ENCODE data around the gene ELP4.
"Not testable (repeated sequence)": the region's sequence is repeated elsewhere in the genome, so short reads cannot be mapped to it uniquely, and the experiment has no call there.

Gene ELP4

GRCh38 chr11:31542862-31543261, 33.3 kb downstream of the ELP4 start:
- no peak for DNase-seq (ENCODE audit: low spot score)

GRCh38 chr11:31555938-31556337, 46.4 kb downstream of the ELP4 start:
- no peak for DNase-seq (ENCODE audit: low spot score)

- no peak for DNase-seq (ENCODE audit: low spot score)
Observed at GRCh38 chr11:31558001-31558400, 48.4 kb downstream of the ELP4 start.

GRCh38 chr11:31560842-31561476, 51.4 kb downstream of the ELP4 start:
- DNase-seq (ENCODE audit: low spot score), result no peak

GRCh38 chr11:31564517-31564916, 55.0 kb downstream of the ELP4 start:
- not testable (repeated sequence) for DNase-seq (ENCODE audit: low spot score)

- not testable (repeated sequence) for DNase-seq (ENCODE audit: low spot score)
Observed at GRCh38 chr11:31574133-31574532, 64.6 kb downstream of the ELP4 start.

GRCh38 chr11:31575764-31576163, 66.2 kb downstream of the ELP4 start:
- DNase-seq (ENCODE audit: low spot score), result not testable (repeated sequence)

- DNase-seq (ENCODE audit: low spot score), result not testable (repeated sequence)
Observed at GRCh38 chr11:31579412-31579811, 69.8 kb downstream of the ELP4 start.

- no peak for DNase-seq (ENCODE audit: low spot score)
Observed at GRCh38 chr11:31582697-31583096, 73.1 kb downstream of the ELP4 start.

- DNase-seq (ENCODE audit: low spot score), result no peak
Observed at GRCh38 chr11:31598454-31598853, 88.9 kb downstream of the ELP4 start.

GRCh38 chr11:31601635-31602282, 92.2 kb downstream of the ELP4 start:
- DNase-seq (ENCODE audit: low spot score), result no peak

- DNase-seq (ENCODE audit: low spot score), result no peak
Observed at GRCh38 chr11:31606893-31607292, 97.3 kb downstream of the ELP4 start.

GRCh38 chr11:31607914-31608313, 98.3 kb downstream of the ELP4 start:
- no peak for DNase-seq (ENCODE audit: low spot score)

GRCh38 chr11:31608995-31609394, 99.4 kb downstream of the ELP4 start:
- DNase-seq (ENCODE audit: low spot score), result no peak

GRCh38 chr11:31610544-31610943, 101.0 kb downstream of the ELP4 start:
- DNase-seq (ENCODE audit: low spot score), result no peak

- no peak for DNase-seq (ENCODE audit: low spot score)
Observed at GRCh38 chr11:31617246-31617645, 107.7 kb downstream of the ELP4 start.

GRCh38 chr11:31619980-31620379, 110.4 kb downstream of the ELP4 start:
- no peak for DNase-seq (ENCODE audit: low spot score)

- DNase-seq (ENCODE audit: low spot score), result no peak
Observed at GRCh38 chr11:31620434-31620833, 110.9 kb downstream of the ELP4 start.

GRCh38 chr11:31625868-31626267, 116.3 kb downstream of the ELP4 start:
- DNase-seq (ENCODE audit: low spot score), result no peak

- no peak for DNase-seq (ENCODE audit: low spot score)
Observed at GRCh38 chr11:31628111-31628510, 118.5 kb downstream of the ELP4 start.

- no peak for DNase-seq (ENCODE audit: low spot score)
Observed at GRCh38 chr11:31636983-31637382, 127.4 kb downstream of the ELP4 start.

GRCh38 chr11:31640611-31641010, 131.0 kb downstream of the ELP4 start:
- DNase-seq (ENCODE audit: low spot score), result no peak

GRCh38 chr11:31641477-31642062, 132.0 kb downstream of the ELP4 start:
- DNase-seq (ENCODE audit: low spot score), result peak; percentile 4

GRCh38 chr11:31643857-31644256, 134.3 kb downstream of the ELP4 start:
- DNase-seq (ENCODE audit: low spot score), result peak; percentile 7
